ENCODE results near the gene QRFP.

The QRFP gene

DNA sequence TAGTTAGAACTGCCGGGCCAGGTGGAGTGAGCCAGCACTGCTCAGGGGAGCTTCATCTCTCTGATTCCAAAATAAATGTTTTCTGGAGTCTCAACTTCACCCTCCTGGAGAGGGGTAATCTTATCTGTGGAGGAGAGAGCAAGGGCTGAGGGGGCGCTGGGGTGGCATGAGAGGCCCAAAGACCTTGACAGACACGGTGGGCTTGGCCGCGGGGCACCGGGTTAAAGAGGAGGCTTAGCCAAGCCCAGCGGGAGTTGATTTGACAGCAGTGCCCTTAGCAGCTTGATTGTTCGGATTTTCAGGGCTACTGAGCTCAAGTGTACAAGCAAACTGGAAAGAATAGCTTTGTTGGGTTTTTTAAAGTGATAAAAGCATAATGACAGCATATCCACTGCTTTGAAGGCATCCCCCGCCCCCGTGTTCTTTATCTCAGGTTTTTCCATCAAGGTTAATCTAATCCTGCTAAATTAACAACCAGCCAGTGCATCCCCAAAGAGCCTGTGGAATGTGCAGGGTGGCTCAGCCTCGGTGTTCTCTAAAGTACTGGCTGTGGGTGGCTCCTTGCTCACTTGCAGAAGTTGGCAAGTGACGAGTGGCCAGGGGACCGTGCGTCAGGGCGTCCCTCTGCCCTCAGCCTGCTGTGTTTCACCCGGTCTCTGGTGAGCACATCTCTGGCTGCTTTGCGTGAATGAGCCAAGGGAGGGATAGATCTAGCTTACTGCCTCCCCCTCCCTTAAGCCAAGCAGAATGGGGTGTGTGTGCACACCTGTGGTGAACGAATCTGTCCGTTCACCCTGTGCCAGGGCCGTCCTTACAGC, 5.5 kb downstream of the QRFP start:
- DNase-seq (ENCODE audit: low read depth) = no peak

DNA sequence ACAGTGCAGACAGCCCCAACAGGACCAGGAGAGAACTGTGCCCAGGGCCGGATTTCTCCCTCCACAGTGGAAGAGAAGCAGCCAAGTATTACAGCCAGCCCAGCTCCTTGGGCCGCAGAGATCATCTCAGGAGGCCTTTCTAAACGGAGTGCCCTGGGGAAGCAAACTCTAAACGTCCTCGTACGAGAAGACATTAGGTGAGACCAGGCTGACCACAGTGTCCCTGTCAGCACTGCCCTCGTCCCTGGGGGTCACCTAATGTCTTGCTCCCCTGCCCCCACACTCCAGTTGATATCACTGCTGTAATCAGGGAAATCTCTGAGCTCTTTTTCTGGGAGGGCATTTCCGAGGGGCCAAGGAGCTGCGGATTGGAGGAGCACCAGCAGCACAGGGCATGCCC, 6.5 kb downstream of the QRFP start:
- no peak for DNase-seq (ENCODE audit: low read depth)

GRCh38 chr9:130888146-130888885, 8.3 kb downstream of the QRFP start:
- no peak for DNase-seq (ENCODE audit: low read depth)

GRCh38 chr9:130887494-130888144, 9.0 kb downstream of the QRFP start:
- no peak for DNase-seq (ENCODE audit: low read depth)

DNA sequence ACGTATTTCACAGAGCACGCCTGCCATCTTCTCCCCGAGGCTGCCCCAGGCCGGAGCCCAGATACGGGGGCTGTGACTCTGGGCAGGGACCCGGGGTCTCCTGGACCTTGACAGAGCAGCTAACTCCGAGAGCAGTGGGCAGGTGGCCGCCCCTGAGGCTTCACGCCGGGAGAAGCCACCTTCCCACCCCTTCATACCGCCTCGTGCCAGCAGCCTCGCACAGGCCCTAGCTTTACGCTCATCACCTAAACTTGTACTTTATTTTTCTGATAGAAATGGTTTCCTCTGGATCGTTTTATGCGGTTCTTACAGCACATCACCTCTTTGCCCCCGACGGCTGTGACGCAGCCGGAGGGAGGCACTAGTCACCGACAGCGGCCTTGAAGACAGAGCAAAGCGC, 9.6 kb downstream of the QRFP start:
- no peak for DNase-seq (ENCODE audit: low read depth)

- no peak for DNase-seq (ENCODE audit: low read depth)
Observed at GRCh38 chr9:130885484-130886375, 10.9 kb downstream of the QRFP start.

DNA sequence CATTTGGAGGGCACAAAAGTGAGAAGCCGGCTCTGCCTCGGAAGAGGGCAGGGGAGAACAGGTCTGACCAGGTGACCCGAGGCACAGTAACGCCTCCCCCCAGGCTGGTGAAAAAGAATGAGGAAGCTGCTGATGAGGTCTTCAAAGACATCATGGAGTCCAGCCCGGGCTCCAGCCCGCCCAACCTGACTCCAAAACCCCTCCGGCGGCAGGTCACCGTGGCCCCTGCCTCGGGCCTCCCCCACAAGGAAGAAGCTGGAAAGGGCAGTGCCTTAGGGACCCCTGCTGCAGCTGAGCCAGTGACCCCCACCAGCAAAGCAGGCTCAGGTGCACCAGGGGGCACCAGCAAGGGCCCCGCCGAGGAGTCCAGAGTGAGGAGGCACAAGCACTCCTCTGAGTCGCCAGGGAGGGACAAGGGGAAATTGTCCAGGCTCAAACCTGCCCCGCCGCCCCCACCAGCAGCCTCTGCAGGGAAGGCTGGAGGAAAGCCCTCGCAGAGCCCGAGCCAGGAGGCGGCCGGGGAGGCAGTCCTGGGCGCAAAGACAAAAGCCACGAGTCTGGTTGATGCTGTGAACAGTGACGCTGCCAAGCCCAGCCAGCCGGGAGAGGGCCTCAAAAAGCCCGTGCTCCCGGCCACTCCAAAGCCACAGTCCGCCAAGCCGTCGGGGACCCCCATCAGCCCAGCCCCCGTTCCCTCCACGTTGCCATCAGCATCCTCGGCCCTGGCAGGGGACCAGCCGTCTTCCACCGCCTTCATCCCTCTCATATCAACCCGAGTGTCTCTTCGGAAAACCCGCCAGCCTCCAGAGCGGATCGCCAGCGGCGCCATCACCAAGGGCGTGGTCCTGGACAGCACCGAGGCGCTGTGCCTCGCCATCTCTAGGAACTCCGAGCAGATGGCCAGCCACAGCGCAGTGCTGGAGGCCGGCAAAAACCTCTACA, 11.8 kb downstream of the QRFP start:
- no peak for DNase-seq (ENCODE audit: low read depth)

GRCh38 chr9:130884111-130884531, 12.5 kb downstream of the QRFP start:
- DNase-seq (ENCODE audit: low read depth) = no peak

DNA sequence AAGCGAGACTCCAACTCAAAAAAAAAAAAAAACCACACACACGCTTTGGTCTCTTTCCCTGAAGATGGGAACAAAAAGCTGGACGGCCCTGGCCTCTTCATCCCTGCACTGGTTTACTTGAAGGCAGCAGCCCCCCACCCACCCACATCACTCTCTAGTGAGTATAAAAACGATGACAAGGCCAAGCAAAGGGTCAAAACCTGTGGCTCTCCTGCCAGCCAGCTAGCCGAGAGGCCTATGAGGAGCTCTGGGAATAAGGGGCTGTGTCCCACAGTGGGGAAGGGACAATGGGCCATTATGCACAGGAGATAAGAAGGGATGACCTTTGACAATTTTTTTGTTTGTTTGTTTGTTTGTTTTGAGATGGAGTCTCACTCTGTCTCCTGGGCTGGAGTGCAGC, 13.1 kb downstream of the QRFP start:
- DNase-seq (ENCODE audit: low read depth) = no peak

- no peak for DNase-seq (ENCODE audit: low read depth)
Observed at GRCh38 chr9:130882696-130883225, 13.9 kb downstream of the QRFP start.

- DNase-seq (ENCODE audit: low read depth) = no peak
Observed at GRCh38 chr9:130881516-130881915, 15.1 kb downstream of the QRFP start.

DNA sequence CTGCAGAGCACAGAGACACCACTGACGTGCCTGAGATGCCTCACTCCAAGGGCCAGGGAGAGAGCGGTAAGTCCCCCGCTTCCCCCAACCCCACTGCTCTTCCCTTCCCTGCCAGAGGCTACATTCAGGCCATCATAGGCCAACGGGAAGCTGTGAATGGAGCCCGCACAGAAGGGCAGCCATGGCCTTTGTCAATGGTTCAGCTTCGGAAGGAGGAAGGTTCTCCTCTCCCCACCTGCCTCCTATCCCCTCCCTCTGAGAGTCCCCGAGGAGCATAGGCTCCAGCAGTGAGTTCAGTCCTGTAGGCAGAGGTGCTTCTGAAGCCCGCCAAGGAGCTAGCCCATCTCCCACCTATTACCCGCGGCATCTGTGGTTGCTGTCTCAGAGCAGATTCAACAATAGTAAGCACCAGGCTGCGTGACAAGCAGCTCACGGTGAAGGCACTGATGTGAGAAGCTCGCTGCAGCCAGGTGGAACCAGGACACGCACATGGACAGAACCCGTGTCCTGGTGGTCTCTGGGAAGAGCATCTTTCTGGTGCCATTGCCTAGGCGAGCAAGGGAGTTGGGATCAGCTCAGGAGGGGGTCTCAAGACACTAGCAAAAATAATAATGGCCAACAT, 15.9 kb downstream of the QRFP start:
- no peak for DNase-seq (ENCODE audit: low read depth)

GRCh38 chr9:130879863-130880411, 16.7 kb downstream of the QRFP start:
- no peak for DNase-seq (ENCODE audit: low read depth)

GRCh38 chr9:130878295-130878694, 18.3 kb downstream of the QRFP start:
- no peak for DNase-seq (ENCODE audit: low read depth)

GRCh38 chr9:130877300-130877699, 19.3 kb downstream of the QRFP start:
- DNase-seq (ENCODE audit: low read depth) = no peak

DNA sequence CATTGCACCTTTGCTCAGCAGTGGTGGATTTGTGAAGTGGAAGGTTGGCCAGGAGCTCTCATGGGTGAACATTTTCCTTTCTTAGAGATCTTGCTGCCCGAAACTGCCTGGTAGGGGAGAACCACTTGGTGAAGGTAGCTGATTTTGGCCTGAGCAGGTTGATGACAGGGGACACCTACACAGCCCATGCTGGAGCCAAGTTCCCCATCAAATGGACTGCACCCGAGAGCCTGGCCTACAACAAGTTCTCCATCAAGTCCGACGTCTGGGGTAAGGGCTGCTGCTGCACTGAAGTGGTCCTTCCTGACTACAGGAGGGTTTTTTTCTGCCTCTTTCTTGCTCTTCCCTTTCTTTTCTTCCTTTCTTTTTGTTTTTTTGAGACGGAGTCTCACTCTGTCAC, 21.8 kb downstream of the QRFP start:
- no peak for DNase-seq (ENCODE audit: low read depth)

DNA sequence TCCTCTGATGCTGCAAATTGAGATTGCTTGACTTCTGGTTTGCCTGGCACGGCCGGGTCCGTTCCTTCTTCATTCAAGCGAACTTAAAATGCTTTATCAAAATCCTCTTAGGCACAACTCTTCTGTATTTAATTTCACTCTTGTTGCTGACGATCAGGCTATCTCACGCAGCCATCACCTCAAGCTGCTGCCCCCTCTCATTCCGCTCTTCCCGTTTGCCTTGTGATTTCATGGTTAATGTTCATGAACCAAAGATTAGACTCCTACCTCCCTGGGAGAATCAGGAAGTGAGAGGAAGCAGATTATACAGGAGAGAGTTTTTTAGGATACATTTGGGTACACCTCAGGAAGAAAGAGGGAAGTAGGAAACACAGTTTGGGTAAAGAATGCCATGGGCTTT, 22.6 kb downstream of the QRFP start:
- no peak for DNase-seq (ENCODE audit: low read depth)

DNA sequence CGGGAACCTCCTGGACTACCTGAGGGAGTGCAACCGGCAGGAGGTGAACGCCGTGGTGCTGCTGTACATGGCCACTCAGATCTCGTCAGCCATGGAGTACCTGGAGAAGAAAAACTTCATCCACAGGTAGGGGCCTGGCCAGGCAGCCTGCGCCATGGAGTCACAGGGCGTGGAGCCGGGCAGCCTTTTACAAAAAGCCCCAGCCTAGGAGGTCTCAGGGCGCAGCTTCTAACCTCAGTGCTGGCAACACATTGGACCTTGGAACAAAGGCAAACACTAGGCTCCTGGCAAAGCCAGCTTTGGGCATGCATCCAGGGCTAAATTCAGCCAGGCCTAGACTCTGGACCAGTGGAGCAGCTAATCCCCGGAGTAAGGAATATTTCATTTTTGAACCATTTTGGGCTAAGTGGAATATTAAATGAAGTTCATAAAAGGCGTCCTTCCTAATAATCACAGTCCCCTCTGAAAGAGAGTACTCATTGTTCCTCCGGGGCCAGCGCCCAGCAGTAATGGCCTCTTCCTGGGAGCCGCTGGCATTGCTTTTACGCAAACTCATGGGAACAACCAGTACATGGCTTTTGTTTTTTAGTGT, 23.6 kb downstream of the QRFP start:
- no peak for DNase-seq (ENCODE audit: low read depth)

DNA sequence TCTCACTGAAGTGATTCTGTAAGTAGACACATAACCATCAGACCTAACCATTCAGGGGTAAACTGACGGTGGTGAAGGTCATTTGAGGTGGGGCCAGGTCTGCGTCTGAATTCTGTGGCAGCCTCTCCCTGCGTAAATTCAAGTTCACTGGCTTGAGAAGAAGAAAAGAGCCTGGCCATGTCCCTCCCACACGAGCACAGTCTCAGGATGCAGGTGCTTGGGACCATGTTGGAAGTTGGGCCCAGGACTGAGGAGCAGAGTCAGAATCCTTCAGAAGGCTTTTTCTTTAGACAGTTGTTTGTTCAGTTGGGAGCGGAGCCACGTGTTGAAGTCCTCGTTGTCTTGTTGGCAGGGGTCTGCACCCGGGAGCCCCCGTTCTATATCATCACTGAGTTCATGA, 24.1 kb downstream of the QRFP start:
- no peak for DNase-seq (ENCODE audit: low read depth)

Data from stromal cell of bone marrow (primary cell).